ENCODE results near the gene ROR2. TPM values are rescaled to one million over a fixed set of nuclear protein-coding genes. Genes with fewer than 3 reads are reported as not detected.

ROR2 gene
- total RNA-seq, 1 donor: 13.8 TPM

DNA sequence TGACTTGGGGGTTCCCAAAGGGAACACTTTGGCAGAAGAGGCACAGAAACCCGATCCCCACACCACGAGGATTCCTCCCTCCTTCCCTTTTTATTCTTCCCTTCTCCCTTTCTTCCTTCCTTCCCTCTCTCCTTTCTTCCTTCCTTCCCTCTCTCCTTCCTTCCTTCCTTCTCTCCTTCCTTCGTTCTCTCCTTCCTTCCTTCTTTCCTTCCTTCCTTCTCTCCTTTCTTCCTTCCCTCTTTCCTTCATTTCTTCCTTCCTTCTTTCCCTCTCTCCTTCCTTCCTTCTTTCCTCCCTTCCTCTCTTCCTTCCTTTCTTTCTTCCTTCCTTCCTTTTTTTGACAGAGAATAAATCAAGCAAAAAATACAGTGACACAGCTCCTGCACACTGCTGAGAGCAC is 358.4 kb downstream of the ROR2 start:
- H4K20me1 ChIP-seq (ENCODE audit: insufficient read depth, low read length): no peaks in the 10 kb centered on the region
- H3K4me3 ChIP-seq (ENCODE audit: insufficient read depth, low read length): no peak overlapping the region
- peaks cover 9% of the 10 kb centered on the region for H3K27me3 ChIP-seq (ENCODE audit: insufficient read depth, low read length)
- no peaks in the 10 kb centered on the region for H3K36me3 ChIP-seq (ENCODE audit: insufficient read depth, low read length)
- no peak for DNase-seq (ENCODE audit: insufficient read length, low spot score, missing footprints)
- H3K79me2 ChIP-seq (ENCODE audit: insufficient read depth, low read length): no peaks in the 10 kb centered on the region
- no peaks in the 10 kb centered on the region for H3K4me1 ChIP-seq (ENCODE audit: insufficient read depth, low read length)
- H3K27ac ChIP-seq (ENCODE audit: low read depth, low read length): no peak overlapping the region
- H2AFZ ChIP-seq (ENCODE audit: low read length): no peak overlapping the region
- no peaks in the 10 kb centered on the region for H3K9me3 ChIP-seq (ENCODE audit: low read depth, low read length)
- H3K4me2 ChIP-seq (ENCODE audit: insufficient read depth, low read length): no peak overlapping the region
- no peak for TF ChIP-seq CTCF (IDR thresholded peaks at IDR 0.05; ENCODE audit: extremely low read depth, low read depth, low read length)

- Histone ChIP-seq H3K27ac (ENCODE audit: low read depth, low read length) (no peak overlapping the region), H2AFZ (ENCODE audit: low read length) (no peak overlapping the region), H3K4me3 (ENCODE audit: insufficient read depth, low read length) (no peak overlapping the region), H3K9me3 (ENCODE audit: low read depth, low read length) (no peaks in the 10 kb centered on the region), H3K4me2 (ENCODE audit: insufficient read depth, low read length) (no peak overlapping the region), H4K20me1 (ENCODE audit: insufficient read depth, low read length) (no peaks in the 10 kb centered on the region), H3K36me3 (ENCODE audit: insufficient read depth, low read length) (no peaks in the 10 kb centered on the region), H3K79me2 (ENCODE audit: insufficient read depth, low read length) (no peaks in the 10 kb centered on the region), H3K27me3 (ENCODE audit: insufficient read depth, low read length) (peaks cover 13% of the 10 kb centered on the region), H3K4me1 (ENCODE audit: insufficient read depth, low read length) (no peaks in the 10 kb centered on the region)
- DNase-seq (ENCODE audit: insufficient read length, low spot score, missing footprints): peak; percentile 46
- TF ChIP-seq CTCF (IDR thresholded peaks at IDR 0.05; ENCODE audit: extremely low read depth, low read depth, low read length): no peak
Measured at GRCh38 chr9:91589101-91589553, 360.9 kb downstream of the ROR2 start.

DNA sequence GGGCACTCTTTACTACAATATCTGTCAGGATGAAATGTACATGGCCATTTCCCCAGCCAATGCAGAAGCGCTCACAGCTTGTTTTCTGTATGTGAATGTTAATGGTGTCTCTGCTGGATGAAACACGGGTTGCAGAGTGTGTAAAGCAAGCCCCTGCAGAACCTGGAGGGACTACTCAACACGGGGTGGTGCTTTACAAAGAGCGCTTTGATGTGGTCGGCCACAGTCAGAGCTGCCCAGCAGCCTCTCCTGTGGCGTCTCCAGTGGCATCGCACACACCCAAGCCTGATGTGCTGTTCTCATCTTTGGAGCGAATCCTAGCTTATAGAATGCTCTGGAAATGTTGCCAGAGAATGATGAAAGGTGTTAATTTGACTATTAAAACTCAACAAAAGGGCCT is 363.7 kb downstream of the ROR2 start:
- no peaks in the 10 kb centered on the region for H3K9me3 ChIP-seq (ENCODE audit: low read depth, low read length)
- no peaks in the 10 kb centered on the region for H3K36me3 ChIP-seq (ENCODE audit: insufficient read depth, low read length)
- no peaks in the 10 kb centered on the region for H3K4me1 ChIP-seq (ENCODE audit: insufficient read depth, low read length)
- H3K4me2 ChIP-seq (ENCODE audit: insufficient read depth, low read length): no peak overlapping the region
- H4K20me1 ChIP-seq (ENCODE audit: insufficient read depth, low read length): no peaks in the 10 kb centered on the region
- no peak for TF ChIP-seq CTCF (IDR thresholded peaks at IDR 0.05; ENCODE audit: extremely low read depth, low read depth, low read length)
- H3K79me2 ChIP-seq (ENCODE audit: insufficient read depth, low read length): no peaks in the 10 kb centered on the region
- peak; percentile 5 for DNase-seq (ENCODE audit: insufficient read length, low spot score, missing footprints)
- H3K4me3 ChIP-seq (ENCODE audit: insufficient read depth, low read length): no peak overlapping the region
- H3K27ac ChIP-seq (ENCODE audit: low read depth, low read length): no peak overlapping the region
- peaks cover 6% of the 10 kb centered on the region for H3K27me3 ChIP-seq (ENCODE audit: insufficient read depth, low read length)
- no peak overlapping the region for H2AFZ ChIP-seq (ENCODE audit: low read length)

- TF ChIP-seq CTCF (IDR thresholded peaks at IDR 0.05; ENCODE audit: extremely low read depth, low read depth, low read length): no peak
- Histone ChIP-seq H2AFZ (ENCODE audit: low read length) (no peak overlapping the region), H3K79me2 (ENCODE audit: insufficient read depth, low read length) (no peaks in the 10 kb centered on the region), H3K27me3 (ENCODE audit: insufficient read depth, low read length) (peaks cover 9% of the 10 kb centered on the region), H3K9me3 (ENCODE audit: low read depth, low read length) (no peaks in the 10 kb centered on the region), H3K4me2 (ENCODE audit: insufficient read depth, low read length) (no peak overlapping the region), H3K36me3 (ENCODE audit: insufficient read depth, low read length) (no peaks in the 10 kb centered on the region), H3K4me1 (ENCODE audit: insufficient read depth, low read length) (no peaks in the 10 kb centered on the region), H3K27ac (ENCODE audit: low read depth, low read length) (no peak overlapping the region), H3K4me3 (ENCODE audit: insufficient read depth, low read length) (no peak overlapping the region), H4K20me1 (ENCODE audit: insufficient read depth, low read length) (no peaks in the 10 kb centered on the region)
- DNase-seq (ENCODE audit: insufficient read length, low spot score, missing footprints): peak; percentile 25
Measured at GRCh38 chr9:91583966-91584365, 366.1 kb downstream of the ROR2 start.

Data from osteoblast (primary cell).